NCI-H1417 treated with DMSO at 0.1 percent for 48 hours (cell line): Measurements from ENCODE around the gene GPRIN2.
"Not testable (repeated sequence)": the region's sequence is repeated elsewhere in the genome, so short reads cannot be mapped to it uniquely, and the experiment has no call there.

Experiments
- DNase-seq: peaks from one replicate; lab custom pipeline; 2025; lab: John Stamatoyannopoulos, UW

GPRIN2 gene

DNA sequence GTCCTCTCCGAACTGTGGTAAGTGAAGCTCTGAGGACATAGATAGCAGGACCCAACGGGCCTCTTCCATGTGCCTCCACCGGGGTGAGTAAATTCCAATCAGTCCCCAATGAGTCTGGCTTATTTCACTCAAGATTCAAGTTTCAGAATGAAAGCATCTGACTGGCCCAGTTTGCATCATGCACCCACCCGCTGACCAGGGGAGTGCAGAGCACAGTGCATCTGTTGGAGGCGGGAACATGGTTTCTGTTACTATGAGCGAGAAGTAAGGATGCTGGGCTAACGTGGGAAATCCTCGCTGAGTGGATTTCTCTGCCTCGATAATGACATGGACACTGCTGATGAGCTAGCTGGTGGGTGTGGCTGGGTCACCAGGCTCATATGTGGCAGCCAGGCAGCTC is 10.7 kb upstream of the GPRIN2 start:
- DNase-seq, result not testable (repeated sequence)

DNA sequence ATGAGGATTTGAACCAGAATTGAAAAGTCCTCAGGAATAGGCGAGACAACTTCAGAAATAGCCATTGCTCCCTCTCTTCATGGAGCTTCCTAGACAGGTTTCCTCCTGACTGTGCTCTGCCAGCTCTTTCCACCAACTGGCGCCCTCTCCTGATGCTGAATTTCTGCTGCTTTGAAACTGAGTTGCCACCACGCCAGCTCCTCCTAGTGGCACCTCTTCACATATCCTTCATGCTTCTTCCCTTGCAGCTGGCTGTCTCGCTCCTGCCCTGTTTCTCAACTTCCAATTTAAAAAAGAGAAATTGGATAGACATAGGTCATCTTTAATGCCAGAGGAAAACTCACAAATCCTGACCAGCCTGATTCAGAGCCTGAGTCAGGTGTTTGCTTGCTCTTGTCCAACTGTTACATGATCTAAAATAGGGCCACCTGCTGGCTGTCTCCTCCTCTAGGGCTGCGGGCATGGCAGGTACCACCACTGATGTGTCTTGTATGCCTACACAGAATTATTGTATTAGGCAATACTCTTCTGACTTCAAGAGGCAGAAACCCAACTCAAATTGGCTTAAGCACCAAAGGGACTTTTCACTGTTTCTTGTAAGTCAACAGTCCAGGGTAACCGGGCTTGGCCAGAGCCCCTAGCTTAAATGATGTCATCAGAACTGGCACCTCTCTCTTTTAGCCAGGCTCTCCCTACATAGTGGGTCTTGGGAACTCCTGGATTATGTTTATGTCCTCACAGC is 9.3 kb upstream of the GPRIN2 start:
- DNase-seq, result not testable (repeated sequence)

DNA sequence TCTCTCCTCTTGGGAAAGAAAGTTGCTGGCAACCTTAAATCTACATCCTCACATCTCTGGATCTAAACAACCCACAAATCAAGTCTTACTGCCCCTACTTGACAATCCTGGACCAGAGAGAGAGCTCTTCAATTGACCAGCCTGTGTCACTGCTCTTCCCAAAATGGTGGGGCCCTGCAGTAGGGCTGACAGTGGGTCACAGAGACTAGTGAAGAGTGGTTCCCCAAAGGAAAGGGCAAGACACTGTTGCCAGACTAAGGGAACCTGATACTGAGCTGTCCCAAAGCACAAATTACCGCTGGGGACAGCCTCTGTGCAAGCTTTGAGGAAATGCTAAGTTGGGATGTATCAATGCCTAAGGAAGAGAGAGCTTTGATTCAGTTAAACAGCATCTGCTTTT is 4.5 kb upstream of the GPRIN2 start:
- DNase-seq, result no peak

DNA sequence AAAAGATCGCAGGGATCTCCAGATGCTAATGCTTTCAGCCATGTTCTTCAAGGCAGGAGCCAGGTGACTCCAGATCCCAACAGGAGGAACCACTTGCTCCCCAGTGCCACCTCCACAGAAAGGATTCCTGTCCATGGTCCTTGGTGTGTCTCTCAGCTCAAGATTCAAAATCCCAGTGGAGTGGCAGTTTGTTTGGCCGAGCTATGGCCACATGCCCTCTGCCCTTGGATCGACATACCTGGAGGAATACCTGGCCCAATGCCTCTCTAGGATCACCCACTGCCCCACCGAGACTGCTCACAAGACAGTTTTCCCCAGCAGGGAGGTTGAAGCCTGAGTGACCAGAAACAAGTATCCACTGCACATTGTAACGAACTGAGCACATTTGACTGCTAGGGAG is 3.9 kb upstream of the GPRIN2 start:
- DNase-seq, result no peak

DNA sequence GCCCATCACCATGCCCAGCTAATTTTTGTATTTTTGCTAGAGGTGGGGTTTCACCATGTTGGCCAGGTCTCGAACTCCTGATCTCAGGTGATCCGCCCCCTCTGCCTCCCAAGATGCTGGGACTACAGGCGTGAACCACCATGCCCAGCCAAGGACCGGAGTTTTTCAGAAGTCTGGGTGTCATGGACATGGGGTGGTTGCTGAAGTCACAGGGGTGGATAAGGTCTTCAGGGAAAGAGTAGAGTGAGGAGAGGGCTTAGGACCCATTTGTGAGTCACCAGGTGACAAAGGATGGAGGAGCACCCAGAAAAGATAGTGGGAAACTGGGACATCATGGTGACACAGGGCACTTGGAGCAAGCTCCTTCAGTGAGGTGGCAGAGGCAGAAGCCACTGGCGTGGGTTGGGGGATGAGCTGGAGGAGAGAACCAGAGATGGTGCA is 2.8 kb upstream of the GPRIN2 start:
- no peak for DNase-seq

DNA sequence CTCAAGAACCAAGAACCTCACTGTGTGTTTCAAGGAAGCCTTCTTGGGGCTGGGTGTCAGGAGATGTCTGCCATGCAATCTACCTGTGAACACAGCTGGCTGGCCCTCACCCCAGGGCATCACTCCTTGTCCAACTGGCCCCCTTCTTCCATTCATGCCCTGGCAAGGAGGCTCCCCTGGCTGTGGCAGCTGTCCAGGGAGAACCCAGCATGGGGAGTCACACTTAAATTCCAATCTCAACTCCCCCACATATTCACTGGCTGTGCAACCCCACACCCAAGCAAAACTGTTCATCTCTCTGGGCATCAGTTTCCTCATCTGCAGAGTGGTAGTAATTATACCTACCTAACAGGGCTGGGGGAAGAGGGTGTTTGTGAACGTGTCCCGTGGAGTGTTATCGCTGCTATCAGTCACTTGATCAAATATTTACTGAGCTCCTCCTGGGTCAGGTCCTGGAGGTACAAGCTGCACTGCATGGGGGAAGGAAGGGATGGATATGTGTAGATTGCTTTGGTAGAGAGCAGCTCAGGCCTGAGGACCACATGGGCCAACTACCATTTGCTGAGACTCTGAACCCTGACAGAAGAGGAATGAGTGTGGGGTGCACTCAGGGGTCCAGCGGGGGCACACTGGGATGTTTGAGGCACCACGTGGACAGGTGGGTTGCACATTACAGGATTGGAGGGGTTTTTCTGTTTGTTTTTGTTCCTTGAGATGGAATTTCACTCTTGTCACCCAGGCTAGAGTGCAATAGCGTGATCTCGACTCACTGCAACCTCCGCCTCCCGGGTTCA is 2.1 kb upstream of the GPRIN2 start:
- no peak for DNase-seq

DNA sequence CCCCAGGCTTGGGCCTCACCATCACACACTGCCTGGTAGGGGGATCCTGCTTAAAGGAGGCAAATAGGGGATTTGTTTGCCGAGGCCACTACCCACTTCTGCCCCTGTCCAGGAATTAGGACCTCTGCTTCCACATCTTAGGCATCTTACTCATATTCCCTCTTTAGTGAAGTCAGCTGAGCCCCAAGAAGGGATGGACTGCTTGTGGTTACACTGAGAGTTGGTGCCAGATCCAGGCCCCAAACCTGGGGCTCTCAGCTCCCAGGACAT is 1.6 kb upstream of the GPRIN2 start:
- DNase-seq, result no peak

DNA sequence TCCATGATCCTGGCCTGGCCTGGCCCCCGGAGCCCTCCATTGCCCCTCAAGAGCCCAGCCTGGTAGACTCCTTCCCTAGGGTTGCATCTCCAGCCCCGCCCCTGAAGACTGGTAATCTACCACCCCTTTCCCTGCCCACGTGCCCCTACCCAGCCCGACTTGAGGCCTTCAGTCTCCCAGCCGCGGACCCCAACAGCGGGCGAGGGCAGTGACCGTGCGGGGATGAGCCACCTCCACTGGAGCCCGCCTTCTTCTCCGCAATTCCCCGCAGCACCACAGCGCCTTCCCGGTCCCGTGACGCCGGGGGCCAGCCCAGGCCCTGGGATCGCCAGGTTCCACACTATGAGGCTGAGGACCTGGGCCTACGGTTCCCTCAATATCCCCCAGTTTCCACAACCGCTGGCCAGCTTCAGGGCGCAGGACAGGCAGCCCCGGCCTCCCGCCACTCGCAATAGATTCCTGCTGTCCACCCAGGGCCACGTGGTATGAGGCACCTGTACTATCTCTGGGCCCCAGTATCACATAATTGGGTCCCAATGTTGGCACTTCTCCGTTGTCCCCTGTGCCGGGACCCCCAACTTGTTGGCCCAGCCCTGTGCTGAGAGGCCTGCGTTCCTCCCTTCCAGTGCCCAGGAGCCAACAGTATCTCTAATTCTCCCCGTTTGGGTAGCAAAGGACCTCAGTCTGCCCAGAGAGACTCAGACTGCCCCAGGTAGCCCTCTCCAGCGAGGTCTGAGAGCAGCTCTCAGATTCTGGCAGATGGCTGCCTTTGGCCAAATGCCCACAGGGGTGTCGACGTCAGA is 1.1 kb upstream of the GPRIN2 start:
- no peak for DNase-seq

DNA sequence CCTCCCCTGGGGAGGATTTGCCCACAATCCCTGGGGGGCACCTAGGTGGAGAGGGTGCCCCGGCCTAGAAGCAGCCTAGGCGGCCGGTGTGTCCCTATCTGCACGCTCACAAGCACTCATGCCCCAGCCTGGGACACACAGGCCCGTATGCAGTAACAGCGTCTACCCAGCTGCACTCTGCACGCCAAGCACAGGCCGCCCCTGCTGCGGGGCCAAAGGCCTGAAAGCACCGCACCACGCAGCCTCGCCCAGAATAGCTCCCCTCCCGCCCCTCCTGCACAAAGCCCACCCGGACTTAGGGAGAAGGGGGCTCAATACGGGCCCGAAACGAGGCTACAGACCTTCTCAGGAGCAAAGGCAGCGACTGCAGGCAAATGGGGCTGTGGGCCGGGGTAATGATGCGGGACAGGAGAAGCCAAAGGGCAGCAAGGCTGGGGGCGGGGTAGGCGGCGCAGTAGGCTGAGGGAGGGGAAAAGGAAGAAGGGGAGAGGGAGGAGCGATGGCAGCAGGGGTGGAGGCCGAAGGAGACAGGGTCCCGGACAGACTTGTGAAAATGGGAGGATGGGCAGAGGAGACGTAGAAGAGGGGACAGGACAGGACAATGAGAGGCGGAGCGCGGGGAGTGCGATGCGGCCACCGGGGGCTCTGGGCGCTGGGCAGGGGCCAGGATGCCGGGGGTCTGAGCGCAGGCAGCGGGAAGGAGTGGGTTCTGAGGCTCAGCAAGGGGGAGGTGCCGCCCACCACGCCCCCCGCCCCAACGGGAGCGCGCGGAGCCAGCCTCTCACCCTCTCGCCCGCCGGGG is 544 bp downstream of the GPRIN2 start:
- no peak for DNase-seq

DNA sequence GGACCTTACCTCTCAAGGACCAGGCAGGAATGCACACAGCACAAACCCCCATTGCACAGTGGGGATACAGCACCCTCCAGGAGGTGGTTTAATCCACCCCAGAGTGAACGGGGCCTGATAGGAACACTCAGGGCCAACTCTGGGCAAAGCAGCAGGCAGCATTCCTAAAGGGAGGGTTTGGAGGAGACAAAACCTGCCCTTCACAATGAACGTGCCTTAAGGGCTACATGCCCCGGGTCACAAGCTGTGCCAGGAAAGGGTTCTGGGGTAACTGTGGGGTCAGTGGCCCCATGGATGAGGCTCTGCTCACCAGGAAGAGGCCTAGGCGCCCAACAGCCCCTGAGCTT is 1.1 kb downstream of the GPRIN2 start:
- DNase-seq, result no peak

DNA sequence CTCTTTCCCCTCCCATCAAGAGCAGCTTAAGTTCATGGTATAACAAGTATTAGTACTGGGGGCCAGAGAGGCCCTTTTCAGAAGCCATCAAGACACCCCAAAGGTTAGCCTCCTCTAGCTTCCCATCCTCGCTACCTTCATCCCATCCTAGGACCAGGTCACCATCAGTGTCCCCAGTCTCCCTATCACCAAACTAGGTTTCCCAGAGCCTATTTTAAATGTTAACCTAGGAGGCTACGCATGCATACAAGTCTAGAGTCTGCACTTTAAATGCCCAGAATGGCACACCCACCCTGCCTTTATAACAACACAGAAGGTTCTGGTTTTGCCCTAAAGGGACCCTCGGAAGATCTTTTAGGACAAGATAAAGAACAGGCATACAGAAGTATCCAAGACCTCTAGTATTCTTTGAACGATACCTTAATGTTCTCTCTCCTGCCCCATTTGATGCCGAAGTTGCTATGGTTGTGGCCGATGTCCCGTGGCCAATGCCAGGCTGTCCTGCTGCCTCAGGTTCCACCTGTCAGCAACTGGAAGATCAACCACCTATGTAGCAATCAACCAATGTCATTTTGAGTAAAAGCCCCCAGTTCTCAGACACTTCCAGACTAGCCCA is 2.2 kb downstream of the GPRIN2 start:
- no peak for DNase-seq

DNA sequence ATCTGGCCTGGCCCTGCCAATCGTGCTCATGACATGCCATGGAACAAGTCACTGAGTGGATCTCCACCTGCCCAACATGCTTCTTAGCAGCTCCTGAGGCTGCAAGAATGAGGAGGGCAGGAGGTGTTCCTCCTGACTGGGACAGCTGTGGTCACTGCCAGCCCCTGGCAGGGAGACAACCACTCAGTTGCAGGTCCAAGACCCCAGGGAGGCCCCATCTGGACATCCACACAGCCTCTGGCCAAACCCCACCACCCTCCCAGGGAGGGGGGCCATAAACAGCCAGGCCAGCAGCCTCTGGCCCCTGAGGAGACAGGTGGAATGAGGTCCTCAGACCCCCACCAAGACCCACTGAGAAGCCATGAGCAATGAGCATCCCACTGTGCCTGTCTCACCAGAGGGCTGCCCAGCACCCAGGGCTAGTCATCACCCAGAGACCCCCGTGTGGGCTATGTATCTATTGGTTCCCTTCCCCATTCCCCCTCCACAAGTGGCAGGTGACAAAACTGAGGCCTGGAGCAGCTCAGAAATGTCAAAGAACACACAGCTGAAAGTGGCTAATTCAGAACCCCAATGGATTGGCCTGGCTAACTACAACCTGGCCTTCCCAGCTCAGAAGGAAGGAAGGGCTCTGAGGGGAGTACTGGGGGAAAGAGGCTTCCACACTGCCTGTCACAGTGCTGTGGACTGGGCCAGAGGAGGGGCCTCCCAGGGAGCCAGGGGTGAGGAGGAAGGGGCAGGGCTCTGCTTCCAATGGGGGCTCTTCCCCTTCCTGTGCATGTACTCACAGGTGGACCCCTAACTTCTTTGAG is 3.0 kb downstream of the GPRIN2 start:
- no peak for DNase-seq

DNA sequence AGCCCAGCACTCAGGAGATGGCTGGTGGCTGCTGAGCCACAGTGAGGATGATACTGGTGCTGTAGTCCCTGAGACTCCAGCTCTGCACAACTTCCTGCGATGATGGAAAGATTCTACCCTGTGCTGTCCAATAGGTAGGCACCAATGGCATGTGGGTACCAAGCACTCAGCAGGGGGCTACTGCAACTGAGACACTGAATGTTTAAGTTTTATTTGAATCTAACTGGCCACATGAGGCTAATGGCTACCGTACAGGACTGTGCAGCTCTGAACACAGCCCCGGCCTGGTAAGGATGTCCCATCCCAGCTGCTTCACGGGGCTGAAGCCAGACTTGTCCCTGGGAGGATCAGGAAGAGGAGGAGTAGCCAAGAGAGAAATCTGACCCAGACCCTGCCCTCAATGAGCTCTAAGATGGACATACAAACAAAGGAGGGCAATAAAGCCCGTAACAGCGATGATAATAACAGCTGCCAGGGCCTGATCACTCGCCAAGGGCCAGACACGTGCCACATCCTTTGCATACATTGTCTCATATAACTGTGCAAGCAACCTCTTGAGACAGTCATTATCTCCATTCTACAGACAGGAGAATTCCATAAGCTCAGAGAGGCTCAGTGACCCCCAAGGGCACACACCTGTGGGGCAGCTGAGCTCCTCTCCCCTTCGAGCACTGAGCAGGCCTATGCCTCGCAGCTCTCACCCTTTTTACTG is 3.8 kb downstream of the GPRIN2 start:
- DNase-seq, result no peak

DNA sequence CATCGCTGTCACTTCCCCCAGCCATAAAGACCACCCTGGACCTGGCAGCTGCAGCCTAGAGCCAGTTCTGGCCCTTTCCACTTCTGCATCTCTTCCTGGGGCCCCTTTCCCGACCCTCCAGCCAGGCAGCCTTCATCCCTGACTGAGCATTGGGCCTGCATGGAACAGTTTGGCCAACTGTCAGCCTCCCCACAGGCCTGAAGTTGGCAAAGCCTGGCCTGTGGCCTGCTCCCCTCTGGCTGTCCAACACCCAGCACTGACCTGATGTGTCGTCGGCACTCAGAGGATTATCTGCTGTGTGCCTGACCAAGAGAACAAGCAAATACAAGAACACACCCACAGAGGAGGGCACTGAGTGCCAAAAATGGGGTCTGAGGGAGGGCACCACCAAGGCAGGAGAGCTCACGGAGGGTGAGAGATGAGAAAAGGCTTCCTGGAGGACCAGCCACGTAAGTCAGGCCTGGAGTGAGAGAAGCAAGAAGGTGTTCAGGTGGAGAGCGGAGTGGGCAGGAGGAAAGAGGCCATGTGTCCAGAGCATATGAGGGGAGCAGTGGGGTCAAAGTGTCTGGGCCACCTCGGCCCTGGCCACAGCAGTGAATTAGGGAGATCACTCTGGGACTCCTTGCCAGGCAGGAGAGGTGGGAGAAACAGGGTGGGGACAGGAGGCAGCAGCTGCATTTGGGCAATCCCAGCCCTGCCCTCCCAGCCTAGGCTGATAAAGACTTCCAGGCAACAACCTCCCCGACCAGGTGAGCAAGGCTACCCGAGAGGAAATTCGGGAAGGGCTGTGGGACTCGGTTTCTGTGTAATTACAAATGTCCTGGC is 4.5 kb downstream of the GPRIN2 start:
- no peak for DNase-seq

DNA sequence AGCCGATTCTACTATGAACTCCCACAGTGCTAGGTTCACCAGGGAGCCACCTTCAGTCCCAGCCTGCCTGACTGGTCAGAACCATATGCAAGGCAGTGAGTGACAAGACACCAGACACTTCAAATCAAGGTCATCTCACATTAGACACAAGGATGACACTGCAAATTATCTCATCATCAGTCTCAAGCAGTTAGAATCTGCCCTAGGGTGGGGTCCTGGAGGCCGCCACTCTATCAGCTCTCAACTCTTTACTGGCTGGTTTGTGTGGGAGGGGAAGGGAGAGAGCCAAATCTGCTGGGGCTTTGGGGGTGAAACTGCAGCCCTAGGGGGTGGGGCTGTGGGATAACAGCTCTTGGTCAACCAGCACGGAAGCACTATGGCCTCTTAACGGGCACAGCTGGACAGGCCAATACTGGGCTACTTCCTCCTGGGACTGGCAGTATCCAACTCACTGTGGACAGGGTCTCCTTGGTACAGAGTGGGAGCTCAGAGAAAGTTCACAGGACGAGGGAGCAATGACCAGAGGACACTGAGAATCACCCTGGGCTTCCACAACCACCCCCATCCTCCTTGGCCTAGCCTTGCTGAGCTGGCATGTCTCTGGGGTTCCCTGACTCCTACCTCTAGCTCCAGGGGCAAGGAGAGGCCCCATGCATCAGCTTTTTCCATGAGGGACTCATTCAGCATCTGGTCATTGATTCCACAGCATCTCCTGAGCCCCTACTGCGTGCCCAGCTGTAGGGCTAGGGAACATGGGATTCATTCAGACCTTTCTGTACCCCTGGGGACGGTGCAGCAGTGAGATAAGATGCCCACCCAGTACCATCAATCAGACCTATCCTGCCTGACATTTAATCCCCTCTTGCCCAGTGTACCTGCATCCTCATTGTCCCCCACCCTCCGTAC is 5.4 kb downstream of the GPRIN2 start:
- DNase-seq, result no peak

DNA sequence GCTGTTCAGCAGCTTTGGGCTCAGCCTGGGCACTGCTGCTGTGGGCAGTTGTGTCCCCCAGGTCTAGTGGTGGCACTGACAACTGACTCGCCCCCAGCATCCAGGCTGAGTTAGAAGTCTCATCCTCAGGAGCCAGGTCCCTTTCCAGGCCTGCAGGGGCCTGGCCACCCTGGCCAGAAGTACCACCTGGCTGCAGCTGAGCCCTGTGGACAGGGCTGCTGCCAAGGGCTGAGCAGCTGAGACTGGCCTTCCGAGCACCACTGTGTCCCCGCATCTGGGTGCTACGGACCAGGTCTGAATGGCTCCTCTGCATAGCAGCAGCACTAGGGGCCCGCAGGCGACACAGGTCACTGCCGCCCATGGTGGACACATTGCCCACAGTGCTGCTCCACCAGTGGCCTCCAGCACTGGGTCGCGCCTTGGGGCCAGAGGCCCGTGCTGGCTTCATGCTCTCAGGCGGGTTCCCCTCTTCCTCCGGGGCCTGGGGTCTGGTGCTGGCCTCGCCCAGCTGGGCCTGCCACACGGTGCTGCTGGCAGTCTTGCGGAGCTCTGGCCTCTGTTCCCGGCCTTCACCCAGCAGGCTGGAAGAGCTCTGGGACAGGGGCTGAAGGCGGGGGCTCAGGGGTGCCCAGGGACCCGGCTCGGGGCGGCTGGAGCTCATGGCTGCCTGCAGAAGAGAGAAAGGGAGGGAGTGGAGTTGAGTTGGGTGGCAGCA is 6.2 kb downstream of the GPRIN2 start:
- no peak for DNase-seq

DNA sequence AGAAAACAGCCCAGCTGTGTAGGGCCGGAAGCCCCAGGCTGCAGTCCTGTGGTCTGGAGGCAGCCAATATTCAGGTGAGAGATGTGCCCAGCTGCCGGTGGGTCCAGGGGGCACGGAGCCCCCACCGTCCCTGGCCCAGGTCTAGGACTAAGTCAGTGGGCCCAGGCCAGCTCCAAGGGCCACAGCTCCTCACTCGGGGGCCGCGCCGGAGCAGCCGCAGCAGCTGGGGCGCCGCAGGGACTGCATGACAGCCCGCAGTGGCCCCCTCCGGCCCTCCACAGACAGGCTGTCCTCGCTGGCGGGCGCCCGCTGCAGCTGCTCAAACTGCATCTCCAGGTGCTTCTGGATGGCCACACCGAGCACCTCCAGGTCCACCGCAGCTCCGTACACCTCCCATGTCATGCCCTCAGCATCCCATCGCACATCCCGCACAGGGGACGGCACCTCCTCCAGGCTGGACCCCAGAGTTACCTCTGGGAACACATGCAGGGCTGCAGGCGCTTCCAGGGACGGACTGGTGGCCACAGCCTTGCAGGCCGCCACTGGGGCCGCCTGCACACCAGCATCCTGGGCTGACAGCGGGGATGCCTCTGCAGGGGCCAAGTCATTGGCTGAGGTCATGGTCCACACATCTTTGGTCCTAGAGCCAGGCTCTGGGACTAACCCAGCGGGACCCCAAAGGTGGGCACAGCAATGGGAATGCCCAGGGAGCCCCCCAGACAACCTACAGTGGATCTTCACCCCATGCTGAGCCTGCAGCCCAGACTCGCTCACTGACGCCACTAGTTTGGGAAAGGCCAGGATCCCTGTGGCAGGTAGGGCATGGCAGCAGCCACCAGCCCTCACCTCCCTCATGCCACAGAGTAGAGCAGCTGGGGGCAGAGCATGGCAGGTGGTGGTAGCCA is 7.0 kb downstream of the GPRIN2 start:
- no peak for DNase-seq
